Measurements from ENCODE around the gene PAFAH1B2. TPM values are rescaled to one million over a fixed set of nuclear protein-coding genes. Genes with fewer than 3 reads are reported as not detected.

The PAFAH1B2 gene
- total and polyA plus RNA-seq, 2 of the 8 experiments (the other 6 are each of a cell fraction or from before 2014, with no cell fraction given): 38.2 to 161 TPM

DNA sequence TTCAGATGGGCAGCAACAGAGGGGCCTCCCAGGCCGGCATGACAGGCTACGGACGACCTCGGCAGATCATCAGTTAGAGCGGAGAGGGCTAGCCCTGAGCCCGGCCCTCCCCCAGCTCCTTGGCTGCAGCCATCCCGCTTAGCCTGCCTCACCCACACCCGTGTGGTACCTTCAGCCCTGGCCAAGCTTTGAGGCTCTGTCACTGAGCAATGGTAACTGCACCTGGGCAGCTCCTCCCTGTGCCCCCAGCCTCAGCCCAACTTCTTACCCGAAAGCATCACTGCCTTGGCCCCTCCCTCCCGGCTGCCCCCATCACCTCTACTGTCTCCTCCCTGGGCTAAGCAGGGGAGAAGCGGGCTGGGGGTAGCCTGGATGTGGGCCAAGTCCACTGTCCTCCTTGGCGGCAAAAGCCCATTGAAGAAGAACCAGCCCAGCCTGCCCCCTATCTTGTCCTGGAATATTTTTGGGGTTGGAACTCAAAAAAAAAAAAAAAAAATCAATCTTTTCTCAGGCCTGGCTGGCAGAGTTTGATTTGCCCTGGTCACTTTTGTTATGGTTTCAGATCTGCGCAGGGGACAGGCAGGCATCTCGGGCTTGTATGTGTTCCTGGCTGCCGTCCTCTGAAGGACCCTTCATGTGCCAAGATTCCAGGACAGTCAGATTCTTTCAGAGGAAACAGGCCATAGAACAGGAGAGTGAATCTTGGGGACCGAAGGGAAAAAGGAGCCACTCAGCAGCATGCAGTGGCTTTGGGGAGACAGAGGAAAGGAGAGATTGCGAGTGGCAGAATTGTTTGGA is 60.4 kb downstream of the PAFAH1B2 start (continued):
- TF ChIP-seq, protein P1, sequence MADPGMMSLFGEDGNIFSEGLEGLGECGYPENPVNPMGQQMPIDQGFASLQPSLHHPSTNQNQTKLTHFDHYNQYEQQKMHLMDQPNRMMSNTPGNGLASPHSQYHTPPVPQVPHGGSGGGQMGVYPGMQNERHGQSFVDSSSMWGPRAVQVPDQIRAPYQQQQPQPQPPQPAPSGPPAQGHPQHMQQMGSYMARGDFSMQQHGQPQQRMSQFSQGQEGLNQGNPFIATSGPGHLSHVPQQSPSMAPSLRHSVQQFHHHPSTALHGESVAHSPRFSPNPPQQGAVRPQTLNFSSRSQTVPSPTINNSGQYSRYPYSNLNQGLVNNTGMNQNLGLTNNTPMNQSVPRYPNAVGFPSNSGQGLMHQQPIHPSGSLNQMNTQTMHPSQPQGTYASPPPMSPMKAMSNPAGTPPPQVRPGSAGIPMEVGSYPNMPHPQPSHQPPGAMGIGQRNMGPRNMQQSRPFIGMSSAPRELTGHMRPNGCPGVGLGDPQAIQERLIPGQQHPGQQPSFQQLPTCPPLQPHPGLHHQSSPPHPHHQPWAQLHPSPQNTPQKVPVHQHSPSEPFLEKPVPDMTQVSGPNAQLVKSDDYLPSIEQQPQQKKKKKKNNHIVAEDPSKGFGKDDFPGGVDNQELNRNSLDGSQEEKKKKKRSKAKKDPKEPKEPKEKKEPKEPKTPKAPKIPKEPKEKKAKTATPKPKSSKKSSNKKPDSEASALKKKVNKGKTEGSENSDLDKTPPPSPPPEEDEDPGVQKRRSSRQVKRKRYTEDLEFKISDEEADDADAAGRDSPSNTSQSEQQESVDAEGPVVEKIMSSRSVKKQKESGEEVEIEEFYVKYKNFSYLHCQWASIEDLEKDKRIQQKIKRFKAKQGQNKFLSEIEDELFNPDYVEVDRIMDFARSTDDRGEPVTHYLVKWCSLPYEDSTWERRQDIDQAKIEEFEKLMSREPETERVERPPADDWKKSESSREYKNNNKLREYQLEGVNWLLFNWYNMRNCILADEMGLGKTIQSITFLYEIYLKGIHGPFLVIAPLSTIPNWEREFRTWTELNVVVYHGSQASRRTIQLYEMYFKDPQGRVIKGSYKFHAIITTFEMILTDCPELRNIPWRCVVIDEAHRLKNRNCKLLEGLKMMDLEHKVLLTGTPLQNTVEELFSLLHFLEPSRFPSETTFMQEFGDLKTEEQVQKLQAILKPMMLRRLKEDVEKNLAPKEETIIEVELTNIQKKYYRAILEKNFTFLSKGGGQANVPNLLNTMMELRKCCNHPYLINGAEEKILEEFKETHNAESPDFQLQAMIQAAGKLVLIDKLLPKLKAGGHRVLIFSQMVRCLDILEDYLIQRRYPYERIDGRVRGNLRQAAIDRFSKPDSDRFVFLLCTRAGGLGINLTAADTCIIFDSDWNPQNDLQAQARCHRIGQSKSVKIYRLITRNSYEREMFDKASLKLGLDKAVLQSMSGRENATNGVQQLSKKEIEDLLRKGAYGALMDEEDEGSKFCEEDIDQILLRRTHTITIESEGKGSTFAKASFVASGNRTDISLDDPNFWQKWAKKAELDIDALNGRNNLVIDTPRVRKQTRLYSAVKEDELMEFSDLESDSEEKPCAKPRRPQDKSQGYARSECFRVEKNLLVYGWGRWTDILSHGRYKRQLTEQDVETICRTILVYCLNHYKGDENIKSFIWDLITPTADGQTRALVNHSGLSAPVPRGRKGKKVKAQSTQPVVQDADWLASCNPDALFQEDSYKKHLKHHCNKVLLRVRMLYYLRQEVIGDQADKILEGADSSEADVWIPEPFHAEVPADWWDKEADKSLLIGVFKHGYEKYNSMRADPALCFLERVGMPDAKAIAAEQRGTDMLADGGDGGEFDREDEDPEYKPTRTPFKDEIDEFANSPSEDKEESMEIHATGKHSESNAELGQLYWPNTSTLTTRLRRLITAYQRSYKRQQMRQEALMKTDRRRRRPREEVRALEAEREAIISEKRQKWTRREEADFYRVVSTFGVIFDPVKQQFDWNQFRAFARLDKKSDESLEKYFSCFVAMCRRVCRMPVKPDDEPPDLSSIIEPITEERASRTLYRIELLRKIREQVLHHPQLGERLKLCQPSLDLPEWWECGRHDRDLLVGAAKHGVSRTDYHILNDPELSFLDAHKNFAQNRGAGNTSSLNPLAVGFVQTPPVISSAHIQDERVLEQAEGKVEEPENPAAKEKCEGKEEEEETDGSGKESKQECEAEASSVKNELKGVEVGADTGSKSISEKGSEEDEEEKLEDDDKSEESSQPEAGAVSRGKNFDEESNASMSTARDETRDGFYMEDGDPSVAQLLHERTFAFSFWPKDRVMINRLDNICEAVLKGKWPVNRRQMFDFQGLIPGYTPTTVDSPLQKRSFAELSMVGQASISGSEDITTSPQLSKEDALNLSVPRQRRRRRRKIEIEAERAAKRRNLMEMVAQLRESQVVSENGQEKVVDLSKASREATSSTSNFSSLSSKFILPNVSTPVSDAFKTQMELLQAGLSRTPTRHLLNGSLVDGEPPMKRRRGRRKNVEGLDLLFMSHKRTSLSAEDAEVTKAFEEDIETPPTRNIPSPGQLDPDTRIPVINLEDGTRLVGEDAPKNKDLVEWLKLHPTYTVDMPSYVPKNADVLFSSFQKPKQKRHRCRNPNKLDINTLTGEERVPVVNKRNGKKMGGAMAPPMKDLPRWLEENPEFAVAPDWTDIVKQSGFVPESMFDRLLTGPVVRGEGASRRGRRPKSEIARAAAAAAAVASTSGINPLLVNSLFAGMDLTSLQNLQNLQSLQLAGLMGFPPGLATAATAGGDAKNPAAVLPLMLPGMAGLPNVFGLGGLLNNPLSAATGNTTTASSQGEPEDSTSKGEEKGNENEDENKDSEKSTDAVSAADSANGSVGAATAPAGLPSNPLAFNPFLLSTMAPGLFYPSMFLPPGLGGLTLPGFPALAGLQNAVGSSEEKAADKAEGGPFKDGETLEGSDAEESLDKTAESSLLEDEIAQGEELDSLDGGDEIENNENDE (IDR thresholded peaks at IDR 0.05; ENCODE audit: insufficient replicate concordance, low read length): no peak
- TF ChIP-seq SP4 (IDR thresholded peaks at IDR 0.05; ENCODE audit: low read length) (no peak), RNF2 (IDR thresholded peaks at IDR 0.05; ENCODE audit: borderline replicate concordance, low read depth, low read length, missing control alignments, poor library complexity, severe bottlenecking) (no peak), SP2 (IDR thresholded peaks at IDR 0.05; ENCODE audit: low read length) (no peak), SRF (IDR thresholded peaks at IDR 0.05; ENCODE audit: low read depth, low read length) (no peak), ZNF274 (IDR thresholded peaks at IDR 0.05; ENCODE audit: borderline replicate concordance, extremely low read depth, low read length) (no peak), GABPA (IDR thresholded peaks at IDR 0.05; ENCODE audit: borderline replicate concordance, insufficient read depth, low read length) (no peak)
- TF ChIP-seq, protein P2, sequence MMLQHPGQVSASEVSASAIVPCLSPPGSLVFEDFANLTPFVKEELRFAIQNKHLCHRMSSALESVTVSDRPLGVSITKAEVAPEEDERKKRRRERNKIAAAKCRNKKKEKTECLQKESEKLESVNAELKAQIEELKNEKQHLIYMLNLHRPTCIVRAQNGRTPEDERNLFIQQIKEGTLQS (IDR thresholded peaks at IDR 0.05; ENCODE audit: insufficient read depth, low read depth, low read length): no peak

Data from H1 (cell line).